Measurements from ENCODE around the gene INAFM2.

The INAFM2 gene

GRCh38 chr15:40289140-40289775 lies 34.2 kb upstream of the INAFM2 start:
- H3K4me3 ChIP-seq (replicated peaks; ENCODE audit: low read depth, low read length): no peak overlapping the region
- DNase-seq (ENCODE audit: extremely low read depth, insufficient read length): no peak
- TF ChIP-seq CTCF (IDR thresholded peaks at IDR 0.05; ENCODE audit: insufficient read depth, low read length, poor library complexity, severe bottlenecking): no peak
- no peaks in the 10 kb centered on the region for H3K27me3 ChIP-seq (replicated peaks; ENCODE audit: control insufficient read depth, insufficient read depth, low read length)
- peaks cover 1% of the 10 kb centered on the region for H3K36me3 ChIP-seq (ENCODE audit: control insufficient read depth, insufficient read depth, low read length)

DNA sequence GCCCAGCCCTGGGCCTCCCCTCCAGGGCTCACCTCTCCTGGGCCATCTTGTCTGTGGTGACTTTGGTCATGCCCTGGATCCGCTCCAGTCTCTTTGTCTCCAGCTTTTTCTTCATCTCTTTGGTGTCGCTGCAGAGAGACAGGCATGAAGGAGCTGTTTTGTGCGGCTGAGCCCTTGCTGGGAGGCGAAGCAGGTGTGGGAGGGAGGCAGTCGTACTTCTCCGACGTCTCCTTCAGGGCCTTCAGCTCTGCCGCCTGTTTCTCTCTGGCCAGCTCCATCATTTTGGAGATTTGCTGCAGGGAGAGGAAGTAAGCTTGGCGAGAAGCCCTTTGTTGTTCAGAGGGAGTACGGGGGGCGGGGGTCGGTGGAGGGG lies 33.0 kb upstream of the INAFM2 start:
- no peak for DNase-seq (ENCODE audit: extremely low read depth, insufficient read length)
- H3K36me3 ChIP-seq (ENCODE audit: control insufficient read depth, insufficient read depth, low read length): peaks cover 1% of the 10 kb centered on the region
- TF ChIP-seq CTCF (IDR thresholded peaks at IDR 0.05; ENCODE audit: insufficient read depth, low read length, poor library complexity, severe bottlenecking): no peak
- no peak overlapping the region for H3K4me3 ChIP-seq (replicated peaks; ENCODE audit: low read depth, low read length)
- no peaks in the 10 kb centered on the region for H3K27me3 ChIP-seq (replicated peaks; ENCODE audit: control insufficient read depth, insufficient read depth, low read length)

DNA sequence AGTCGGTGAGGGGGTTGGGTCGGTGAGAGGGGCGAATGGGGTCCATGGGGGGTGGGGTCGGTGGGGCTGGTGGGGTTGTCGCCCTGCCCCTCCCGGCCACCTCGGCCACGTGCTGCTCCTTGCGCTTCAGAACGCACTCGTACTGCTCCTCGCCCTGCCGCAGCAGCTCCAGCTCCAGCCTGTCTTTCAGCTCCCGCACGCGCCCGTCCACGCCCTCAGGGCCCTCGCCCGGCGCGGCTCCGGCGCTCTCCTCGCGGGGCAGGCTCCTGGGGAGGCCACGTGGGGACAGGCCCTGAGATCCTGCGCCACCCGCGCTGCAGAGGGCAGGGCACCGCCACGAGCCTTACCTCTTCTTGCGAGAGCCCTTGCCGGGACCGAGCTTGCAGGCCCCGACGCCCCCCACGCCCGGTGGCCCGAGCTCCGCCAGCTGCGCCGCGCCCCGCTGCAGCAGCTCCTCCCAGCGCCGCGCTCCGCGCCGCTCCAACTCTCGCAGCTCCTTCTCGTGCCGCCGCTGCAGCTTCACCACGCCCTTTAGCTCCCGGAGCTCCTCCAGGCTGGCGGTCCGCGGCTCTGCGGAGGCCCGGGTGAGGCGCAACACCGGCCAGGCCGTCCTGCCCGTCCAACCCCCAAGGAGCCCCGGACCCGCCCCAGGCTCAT lies 32.4 kb upstream of the INAFM2 start:
- Histone ChIP-seq H3K27me3 (replicated peaks; ENCODE audit: control insufficient read depth, insufficient read depth, low read length) (no peaks in the 10 kb centered on the region), H3K4me3 (replicated peaks; ENCODE audit: low read depth, low read length) (no peak overlapping the region), H3K36me3 (ENCODE audit: control insufficient read depth, insufficient read depth, low read length) (peaks cover 1% of the 10 kb centered on the region)
- DNase-seq (ENCODE audit: extremely low read depth, insufficient read length): no peak
- no peak for TF ChIP-seq CTCF (IDR thresholded peaks at IDR 0.05; ENCODE audit: insufficient read depth, low read length, poor library complexity, severe bottlenecking)

GRCh38 chr15:40292246-40292645 lies 31.2 kb upstream of the INAFM2 start:
- H3K27me3 ChIP-seq (replicated peaks; ENCODE audit: control insufficient read depth, insufficient read depth, low read length): no peaks in the 10 kb centered on the region
- no peak for DNase-seq (ENCODE audit: extremely low read depth, insufficient read length)
- no peak overlapping the region for H3K4me3 ChIP-seq (replicated peaks; ENCODE audit: low read depth, low read length)
- TF ChIP-seq CTCF (IDR thresholded peaks at IDR 0.05; ENCODE audit: insufficient read depth, low read length, poor library complexity, severe bottlenecking): no peak
- H3K36me3 ChIP-seq (ENCODE audit: control insufficient read depth, insufficient read depth, low read length): peaks cover 1% of the 10 kb centered on the region

DNA sequence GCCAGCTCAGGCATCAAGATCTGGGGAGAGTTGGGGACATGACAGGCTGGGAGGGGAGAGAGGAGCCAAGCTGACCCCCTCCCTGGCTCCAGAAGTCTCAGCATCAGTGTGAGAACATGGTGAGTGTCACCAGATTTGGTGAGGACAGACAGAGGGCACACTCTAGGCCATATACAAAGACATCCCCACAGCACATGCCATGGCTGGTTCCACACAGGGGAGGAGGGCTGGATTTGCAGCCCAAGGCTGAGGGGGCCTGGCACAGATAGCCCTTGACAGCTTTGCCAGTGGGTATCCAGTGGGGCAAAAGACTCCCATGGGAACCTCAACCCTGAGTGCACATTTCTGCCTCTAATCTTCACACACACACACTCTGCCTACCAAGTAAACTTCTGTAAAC lies 30.5 kb upstream of the INAFM2 start:
- no peaks in the 10 kb centered on the region for H3K27me3 ChIP-seq (replicated peaks; ENCODE audit: control insufficient read depth, insufficient read depth, low read length)
- DNase-seq (ENCODE audit: extremely low read depth, insufficient read length): no peak
- TF ChIP-seq CTCF (IDR thresholded peaks at IDR 0.05; ENCODE audit: insufficient read depth, low read length, poor library complexity, severe bottlenecking): no peak
- H3K4me3 ChIP-seq (replicated peaks; ENCODE audit: low read depth, low read length): no peak overlapping the region
- peaks cover 1% of the 10 kb centered on the region for H3K36me3 ChIP-seq (ENCODE audit: control insufficient read depth, insufficient read depth, low read length)
